Fibroblast of skin of back (primary cell): ENCODE measurements around the gene KRTAP4-7.
"Not testable (repeated sequence)": the region's sequence is repeated elsewhere in the genome, so short reads cannot be mapped to it uniquely, and the experiment has no call there.

Experiments used
- DNase-seq: peaks from one replicate; pipeline ENCODE4 v3.0.0-alpha.2; 2013

The KRTAP4-7 gene

GRCh38 chr17:41065829-41066624 lies 17.9 kb upstream of the KRTAP4-7 start, which contains the start of gene KRTAP2-4:
TSS of gene KRTAP2-4 (minus strand) at chr17:41065879. CDS start at chr17:41065845, 34 bp downstream.
- peak; percentile 91 for DNase-seq

GRCh38 chr17:41067281-41067680 lies 16.7 kb upstream of the KRTAP4-7 start:
- DNase-seq = peak; percentile 47

- DNase-seq = no peak
These were observed 14.9 kb upstream of the KRTAP4-7 start for GRCh38 chr17:41069031-41069430.

GRCh38 chr17:41071606-41072360 lies 12.2 kb upstream of the KRTAP4-7 start:
- no peak for DNase-seq

GRCh38 chr17:41073676-41074075 lies 10.3 kb upstream of the KRTAP4-7 start:
- DNase-seq = no peak

- no peak for DNase-seq
These were observed 7.2 kb upstream of the KRTAP4-7 start for GRCh38 chr17:41076788-41077187.

GRCh38 chr17:41082626-41083025 lies 1.3 kb upstream of the KRTAP4-7 start:
- no peak for DNase-seq

- DNase-seq = peak; percentile 86
These were observed 523 bp upstream of the KRTAP4-7 start for GRCh38 chr17:41083427-41083826.

GRCh38 chr17:41088760-41089352 lies 4.9 kb downstream of the KRTAP4-7 start:
- not testable (repeated sequence) for DNase-seq

- DNase-seq = no peak
These were observed 12.1 kb downstream of the KRTAP4-7 start for GRCh38 chr17:41096055-41096454.

GRCh38 chr17:41098042-41098441 lies 14.1 kb downstream of the KRTAP4-7 start, which contains the start of gene KRTAP4-8:
TSS of gene KRTAP4-8 (minus strand) at chr17:41098142. CDS start at chr17:41098084, 58 bp downstream.
- peak; percentile 7 for DNase-seq

GRCh38 chr17:41098481-41098880 lies 14.5 kb downstream of the KRTAP4-7 start:
- peak; percentile 79 for DNase-seq

- peak; percentile 95 for DNase-seq
These were observed 15.9 kb downstream of the KRTAP4-7 start for GRCh38 chr17:41099682-41100480.

GRCh38 chr17:41101586-41102259 lies 17.8 kb downstream of the KRTAP4-7 start, which contains the start of gene KRTAP4-16:
TSS of gene KRTAP4-16 (minus strand) at chr17:41102209. CDS start at chr17:41102209, 0 bp downstream.
- DNase-seq = no peak

- DNase-seq = peak; percentile 24
These were observed 19.9 kb downstream of the KRTAP4-7 start for GRCh38 chr17:41103896-41104295.

GRCh38 chr17:41104386-41105038 lies 20.6 kb downstream of the KRTAP4-7 start:
- peak; percentile 89 for DNase-seq

- DNase-seq = not testable (repeated sequence)
These were observed 21.4 kb downstream of the KRTAP4-7 start, which contains the start of gene KRTAP4-9 for GRCh38 chr17:41105347-41105746. TSS of gene KRTAP4-9 (plus strand) at chr17:41105389. CDS start at chr17:41105389, 0 bp downstream.

- peak; percentile 53 for DNase-seq
These were observed 24.0 kb downstream of the KRTAP4-7 start for GRCh38 chr17:41107941-41108450.

GRCh38 chr17:41108728-41109386 lies 24.9 kb downstream of the KRTAP4-7 start:
- not testable (repeated sequence) for DNase-seq
